Vagina (tissue), 2 donors: ENCODE measurements around the gene ZNG1A.

Experiments used
- CTCF ChIP-seq, 3 experiments: fragments of 450-650 bp in 2 of 3; fragments of 200-600 bp in 1 of 3; sonication (generic) in 1 of 3; IDR thresholded peaks; one replicate each; pipeline ENCODE4 v1.5.1; 2017 to 2019; ENCODE audit warnings: antibody characterized with exemption in 3 of 3, mild to moderate bottlenecking in 2 of 3, moderate library complexity in 2 of 3
- POLR2A ChIP-seq, 2 donors: fragments of 450-650 bp; IDR thresholded peaks; one replicate each; pipeline ENCODE4 v1.6.1; 2017; ENCODE audit warnings: antibody characterized with exemption in 2 of 2, mild to moderate bottlenecking in 2 of 2, moderate library complexity in 2 of 2
- POLR2AphosphoS5 ChIP-seq, 2 donors: sonication (generic); formaldehyde crosslinking; IDR thresholded peaks; one replicate each; pipeline ENCODE4 v1.9.0; 2017; ENCODE audit warnings: antibody characterized with exemption in 2 of 2, mild to moderate bottlenecking in 2 of 2, low read depth in 1 of 2; ENCODE audit not compliant: insufficient read depth in 1 of 2

GRCh38 chr9:224026-224425 lies 45.2 kb upstream of the ZNG1A start:
- TF ChIP-seq CTCF (IDR thresholded peaks at IDR 0.05) (no peak), POLR2AphosphoS5 (IDR thresholded peaks at IDR 0.05; ENCODE audit: insufficient read depth in 1 of 2, low read depth in 1 of 2) (no peak), POLR2A (IDR thresholded peaks at IDR 0.05) (no peak)
